Measurements from ENCODE around the gene ATXN1.

DNA sequence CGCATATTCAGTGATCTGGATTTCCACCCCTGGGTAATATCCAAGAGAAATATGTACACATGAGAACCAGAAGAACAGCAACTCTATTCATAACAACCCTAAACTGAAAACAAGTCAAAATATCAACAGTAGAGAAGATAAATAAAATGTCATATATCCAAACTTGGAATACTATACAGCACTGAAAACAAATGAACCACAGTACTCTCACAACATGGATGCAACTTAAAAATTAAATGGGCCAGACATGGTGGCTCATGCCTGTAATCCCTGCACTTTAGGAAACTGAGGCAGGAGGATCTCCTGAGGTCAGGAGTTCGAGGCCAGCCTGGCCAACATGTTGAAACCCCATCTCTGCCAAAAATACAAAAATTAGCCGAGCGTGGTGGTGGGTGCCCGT, 16.5 kb upstream of the ATXN1 start:
- TF ChIP-seq L3MBTL2 (conservative IDR thresholded peaks at IDR 0.05) = no peak
- TF ChIP-seq FOXM1 (IDR thresholded peaks at IDR 0.05; ENCODE audit: borderline replicate concordance) = no peak
- TF ChIP-seq BHLHE40 (IDR thresholded peaks at IDR 0.05; ENCODE audit: borderline replicate concordance) = no peak

Data from HEK293T (cell line).